GM19372 (cell line): Measurements from ENCODE around the gene ANAPC13.

Experiments used
- ATAC-seq: cut with Tn5 transposase; IDR thresholded peaks from one replicate; pipeline ENCODE4 v1.9.1; 2021; ENCODE audit warnings: mild to moderate bottlenecking, low read depth, moderate library complexity; ENCODE audit not compliant: unreplicated experiment

The ANAPC13 gene

GRCh38 chr3:134485718-134486576 is at the start of gene ANAPC13, which contains the start of gene CEP63:
TSS of gene ANAPC13 (minus strand) at chr3:134485985. CDS start at chr3:134482904, 3,081 bp downstream.
TSS of gene CEP63 (plus strand) at chr3:134486057. CDS start at chr3:134495321, 9,264 bp downstream.
- peak; percentile 81 for ATAC-seq

- ATAC-seq, result no peak
Observed at GRCh38 chr3:134535186-134535970, 49.6 kb upstream of the ANAPC13 start.

GRCh38 chr3:134533493-134533892 is 47.7 kb upstream of the ANAPC13 start:
- no peak for ATAC-seq

GRCh38 chr3:134527538-134528186 is 41.9 kb upstream of the ANAPC13 start:
- no peak for ATAC-seq

GRCh38 chr3:134527037-134527436 is 41.3 kb upstream of the ANAPC13 start:
- ATAC-seq, result no peak

- no peak for ATAC-seq
Observed at GRCh38 chr3:134526319-134526718, 40.5 kb upstream of the ANAPC13 start.

GRCh38 chr3:134525293-134525692 is 39.5 kb upstream of the ANAPC13 start:
- ATAC-seq, result no peak

GRCh38 chr3:134522541-134522940 is 36.8 kb upstream of the ANAPC13 start:
- ATAC-seq, result no peak

GRCh38 chr3:134517791-134518190 is 32.0 kb upstream of the ANAPC13 start:
- ATAC-seq, result no peak

- no peak for ATAC-seq
Observed at GRCh38 chr3:134516905-134517304, 31.1 kb upstream of the ANAPC13 start.

GRCh38 chr3:134511500-134511899 is 25.7 kb upstream of the ANAPC13 start:
- no peak for ATAC-seq

GRCh38 chr3:134505485-134505884 is 19.7 kb upstream of the ANAPC13 start:
- no peak for ATAC-seq

- no peak for ATAC-seq
Observed at GRCh38 chr3:134504132-134504531, 18.3 kb upstream of the ANAPC13 start.

- no peak for ATAC-seq
Observed at GRCh38 chr3:134503266-134503665, 17.5 kb upstream of the ANAPC13 start.

- ATAC-seq, result no peak
Observed at GRCh38 chr3:134496471-134497071, 10.8 kb upstream of the ANAPC13 start.

- ATAC-seq, result no peak
Observed at GRCh38 chr3:134495980-134496379, 10.2 kb upstream of the ANAPC13 start.

- ATAC-seq, result no peak
Observed at GRCh38 chr3:134494495-134494894, 8.7 kb upstream of the ANAPC13 start.

GRCh38 chr3:134487406-134487805 is 1.6 kb upstream of the ANAPC13 start:
- no peak for ATAC-seq

GRCh38 chr3:134486577-134487041 is 824 bp upstream of the ANAPC13 start:
- peak; percentile 3 for ATAC-seq

- ATAC-seq, result peak; percentile 6
Observed at GRCh38 chr3:134485075-134485717, 589 bp downstream of the ANAPC13 start.
